Pancreas (tissue), 10 donors: ENCODE measurements around the gene TMED10. TPM values are rescaled to one million over a fixed set of nuclear protein-coding genes. Genes with fewer than 3 reads are reported as not detected.

ENCODE experiments used
- ATAC-seq, 4 donors: fragments of 200-7000 bp; cut with Tn5 transposase; one replicate each; pipeline versions ENCODE4 v1.8.0 to v1.9.1; 2020; ENCODE audit warnings: mild to moderate bottlenecking in 4 of 4, moderate library complexity in 4 of 4
- DNase-seq, 6 donors: peaks; one replicate each; pipeline ENCODE4 v3.0.0-alpha.2; 2020
- FAIRE-seq: peaks from 2 replicates; lab custom pipeline; 2012; peaks lifted over from hg19 to GRCh38; lab: Jason Lieb, UNC
- H3K27ac ChIP-seq, 4 donors: fragments of 200-600 bp; sonication (generic); 1 replicate in 3 of 4; 2 replicates in 1 of 4; pipeline versions ENCODE4 v1.5.0 to v1.8.0; 2020
- H3K27me3 ChIP-seq, 4 donors: fragments of 200-600 bp; one replicate each; pipeline ENCODE4 v1.8.0; 2021
- H3K36me3 ChIP-seq, 3 donors: fragments of 200-600 bp; sonication (generic) in 1 of 3; one replicate each; pipeline versions ENCODE4 v1.5.0 to v1.8.0; 2020 to 2021
- H3K4me1 ChIP-seq, 3 donors: fragments of 200-600 bp; one replicate each; pipeline ENCODE4 v1.8.0; 2021
- H3K4me3 ChIP-seq, 4 donors: fragments of 200-600 bp; sonication (generic) in 2 of 4; one replicate each; pipeline versions ENCODE4 v1.5.0 to v1.8.0; 2020 to 2021
- H3K9me3 ChIP-seq, 4 donors: fragments of 200-600 bp; one replicate each; pipeline ENCODE4 v1.8.0; 2021
- CTCF ChIP-seq, 4 donors: fragments of 200-600 bp; sonication (generic) in 3 of 4; IDR thresholded peaks; one replicate each; pipeline versions ENCODE4 v1.5.0 to v1.8.0; 2021; ENCODE audit warnings: antibody characterized with exemption in 4 of 4
- WGBS, 2 donors: extraction: QIAGEN DNeasy Blood & Tissue Kit; methylation state at CpG; one replicate each; pipeline ENCODE4 v1.1.7; 2013; 5-methylcytosine and 5-hydroxymethylcytosine counted together
- intact Hi-C, 3 donors: fragments of 100-400 bp; cut with DNase I; formaldehyde crosslinking; loops; one replicate each; pipeline versions ENCODE4 v1.11.1 to v1.14.2; 2022
- polyA plus RNA-seq, 2 donors: library from polyadenylated mRNA; stranded (reverse); fragments of 200-250 nt; gene quantifications; one replicate each; pipeline ENCODE4 v1.2.3, GENCODE V29; 2013
- total RNA-seq, 6 donors: library from RNA; stranded (reverse); fragmentation: NEBNext Ultra II Directional in 4 of 6; extraction: Animal tissue kit (Norgen Biotek cat#: 25700) in 4 of 6; gene quantifications; one replicate each; pipeline versions ENCODE4 v1.2.1 to v1.2.4, GENCODE V29; 2021 to 2023
- donor health status: healthy with polysubstance abuse.
- donor health status: DM: no; HTN: no; CAD: no; lungs with moderate emphysema.
- donor health status: DM: no; HTN: no; CAD: no.
- donor health status: control.
- donor health status: control.
- donor health status: Bipolar disorder and iron deficiency.
- donor health status: DM: yes; HTN: yes; CAD: no.
- donor health status: DM: no; HTN: no; CAD: no.
- donor health status: DM: no; HTN: no; CAD: no.
- donor health status: DM: yes; HTN: yes; CAD: no.

TMED10 gene
- total and polyA plus RNA-seq, 8 donors, result 56.0 to 377 (median 310) TPM

GRCh38 chr14:75113932-75114539, 62.4 kb downstream of the TMED10 start:
- intact Hi-C loops, result no loop called here
- no peak for FAIRE-seq

GRCh38 chr14:75109877-75110276, 66.5 kb downstream of the TMED10 start:
- TF ChIP-seq CTCF (IDR thresholded peaks at IDR 0.05), result no peak
- no peak for DNase-seq
- FAIRE-seq, result no peak
- intact Hi-C loops, result no loop called here
- no peaks in the 10 kb centered on the region for H3K9me3 ChIP-seq
- no peaks in the 10 kb centered on the region for H3K27me3 ChIP-seq
- no peak for ATAC-seq
- H3K4me1 ChIP-seq, result no peaks in the 10 kb centered on the region
- WGBS, 2 donors, result 82 to 83% methylated on average over 2 of the region's 2 CpGs
- H3K4me3 ChIP-seq, result no peak overlapping the region
- no peak overlapping the region for H3K27ac ChIP-seq
- H3K36me3 ChIP-seq, result peaks cover 0 to 62% (median 41%) of the 10 kb centered on the region in 3 donors

More at GRCh38 chr14:75113932-75114539, 62.4 kb downstream of the TMED10 start:
- TF ChIP-seq CTCF (IDR thresholded peaks at IDR 0.05), result no peak
- Histone ChIP-seq H3K9me3 (no peaks in the 10 kb centered on the region), H3K4me3 (no peak overlapping the region), H3K27me3 (no peaks in the 10 kb centered on the region), H3K36me3 (peaks cover 0 to 78% (median 43%) of the 10 kb centered on the region in 3 donors), H3K27ac (no peak overlapping the region), H3K4me1 (no peaks in the 10 kb centered on the region)
- DNase-seq (no peak), ATAC-seq (no peak)
- 71 to 72% methylated on average over 5 of the region's 5 CpGs for WGBS, 2 donors

GRCh38 chr14:75107186-75107585, 69.2 kb downstream of the TMED10 start:
- TF ChIP-seq CTCF (IDR thresholded peaks at IDR 0.05), result no peak
- Histone ChIP-seq H3K9me3 (no peaks in the 10 kb centered on the region), H3K27me3 (no peaks in the 10 kb centered on the region), H3K27ac (no peak overlapping the region), H3K36me3 (peaks cover 0 to 49% (median 29%) of the 10 kb centered on the region in 3 donors), H3K4me1 (no peaks in the 10 kb centered on the region), H3K4me3 (no peak overlapping the region)
- FAIRE-seq, result no peak
- WGBS, 2 donors, result 62 to 74% methylated on average over 3 of the region's 3 CpGs
- DNase-seq, result no peak
- intact Hi-C loops, result no loop called here
- ATAC-seq, result no peak

- H3K36me3 ChIP-seq, result peaks cover 4 to 62% (median 12%) of the 10 kb centered on the region in 3 donors
Measured at GRCh38 chr14:75101491-75101890, 74.9 kb downstream of the TMED10 start.

More at GRCh38 chr14:75101491-75101890, 74.9 kb downstream of the TMED10 start:
- Histone ChIP-seq H3K27ac (no peak overlapping the region), H3K27me3 (no peaks in the 10 kb centered on the region), H3K9me3 (no peaks in the 10 kb centered on the region), H3K4me3 (no peak overlapping the region), H3K4me1 (no peaks in the 10 kb centered on the region)
- no peak for FAIRE-seq
- intact Hi-C loops, result no loop called here
- no peak for ATAC-seq
- no peak for DNase-seq
- TF ChIP-seq CTCF (IDR thresholded peaks at IDR 0.05), result no peak
- WGBS, 2 donors, result 75 to 90% methylated on average over 4 of the region's 4 CpGs
